Measurements from ENCODE around the gene BMF.

The BMF gene

DNA sequence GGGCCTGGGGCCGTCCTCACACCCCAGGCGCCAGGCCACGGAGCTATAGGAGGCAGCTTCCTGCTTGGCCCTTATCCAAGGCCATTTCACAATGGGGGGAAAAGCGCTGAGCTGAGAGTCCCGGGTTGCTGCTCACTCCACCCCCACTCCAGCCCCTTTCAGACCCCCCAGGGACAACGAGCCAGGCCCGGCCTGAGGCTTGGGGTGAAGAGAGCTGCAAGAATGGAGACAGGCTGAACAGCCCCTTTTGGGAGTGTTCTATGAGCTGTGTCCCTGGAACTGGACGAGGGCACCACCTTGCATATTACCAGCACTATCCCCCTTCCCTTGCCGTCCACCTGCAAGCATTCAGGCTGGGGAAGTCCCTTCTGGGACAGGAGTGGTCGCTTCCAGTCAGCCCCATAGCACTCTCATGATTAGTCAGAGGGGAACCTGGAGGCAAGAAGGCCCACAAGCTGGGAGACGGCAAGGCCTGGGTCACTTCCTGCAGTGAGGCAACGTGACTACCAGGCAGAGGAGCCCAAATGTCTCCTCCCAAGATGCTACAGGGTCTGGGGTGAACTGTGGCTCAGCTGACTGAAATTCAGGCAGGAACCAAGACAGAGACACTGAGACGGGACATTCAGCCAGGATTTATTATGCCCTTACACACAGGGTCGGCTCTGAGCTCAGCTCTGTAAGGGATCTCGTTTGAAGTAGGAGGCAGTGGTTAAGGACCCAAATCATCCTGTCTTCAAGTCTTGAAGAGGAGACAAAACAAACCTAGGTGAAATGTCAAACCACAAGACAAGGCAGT lies 61.1 kb downstream of the BMF start:
- H2AFZ ChIP-seq (ENCODE audit: low read depth, low read length): no peak overlapping the region
- H4K8ac ChIP-seq (ENCODE audit: low read length): peak overlapping the region; percentile 69
- peak overlapping the region in 1 of 2 experiments; percentile 85 for H3K14ac ChIP-seq (ENCODE audit: low read length in 2 of 2)
- peaks cover 46% of the 10 kb centered on the region for H3K4me1 ChIP-seq (ENCODE audit: control insufficient read depth, insufficient read depth, low read depth, low read length)
- H2BK15ac ChIP-seq (ENCODE audit: low read depth, poor library complexity, severe bottlenecking): peak overlapping the region; percentile 55
- peak overlapping the region; percentile 49 for H2AK5ac ChIP-seq (ENCODE audit: low read length, severe bottlenecking)
- peak overlapping the region in 1 of 2 experiments; percentile 15 for H3K4me3 ChIP-seq (ENCODE audit: insufficient read depth in 1 of 2, low read depth in 1 of 2, low read length in 2 of 2)
- H3K27ac ChIP-seq (ENCODE audit: low read length, poor library complexity, severe bottlenecking): peak overlapping the region; percentile 81
- no peaks in the 10 kb centered on the region for H3K79me1 ChIP-seq (replicated peaks; ENCODE audit: low read length, poor library complexity, severe bottlenecking)
- peak overlapping the region; percentile 76 for H4K91ac ChIP-seq (ENCODE audit: low read length)
- no peak overlapping the region for H3K9ac ChIP-seq (ENCODE audit: low read length)
- 14% methylated on average over 11 of the region's 15 CpGs for WGBS
- H3K9me3 ChIP-seq (ENCODE audit: control insufficient read depth, low read length): no peaks in the 10 kb centered on the region
- H3K23ac ChIP-seq (ENCODE audit: low read length in 2 of 2): peak overlapping the region in 1 of 2 experiments; percentile 23
- H2BK12ac ChIP-seq (ENCODE audit: low read length in 2 of 2): peak overlapping the region; percentile 51 to 93
- peak overlapping the region; percentile 50 for H2BK120ac ChIP-seq (ENCODE audit: low read depth, low read length)
- H3K36me3 ChIP-seq (ENCODE audit: control insufficient read depth in 1 of 2, insufficient read depth in 2 of 2, low read depth in 1 of 2, low read length in 2 of 2): peaks cover 0 to 5% of the 10 kb centered on the region in 2 experiments
- no peaks in the 10 kb centered on the region for H3K27me3 ChIP-seq (ENCODE audit: control insufficient read depth in 1 of 2, insufficient read depth in 1 of 2, low read length in 2 of 2)
- H3K4me2 ChIP-seq (ENCODE audit: low read length, poor library complexity, severe bottlenecking): no peak overlapping the region
- H3K18ac ChIP-seq (ENCODE audit: low read depth in 1 of 2, low read length in 2 of 2): peak overlapping the region; percentile 16 to 98
- peak; percentile 92 for DNase-seq
- peak overlapping the region; percentile 4 for H2BK5ac ChIP-seq (ENCODE audit: low read depth, low read length, poor library complexity, severe bottlenecking)
- peak overlapping the region; percentile 7 to 42 for H3K4ac ChIP-seq (ENCODE audit: low read depth in 1 of 2, low read length in 2 of 2)

DNA sequence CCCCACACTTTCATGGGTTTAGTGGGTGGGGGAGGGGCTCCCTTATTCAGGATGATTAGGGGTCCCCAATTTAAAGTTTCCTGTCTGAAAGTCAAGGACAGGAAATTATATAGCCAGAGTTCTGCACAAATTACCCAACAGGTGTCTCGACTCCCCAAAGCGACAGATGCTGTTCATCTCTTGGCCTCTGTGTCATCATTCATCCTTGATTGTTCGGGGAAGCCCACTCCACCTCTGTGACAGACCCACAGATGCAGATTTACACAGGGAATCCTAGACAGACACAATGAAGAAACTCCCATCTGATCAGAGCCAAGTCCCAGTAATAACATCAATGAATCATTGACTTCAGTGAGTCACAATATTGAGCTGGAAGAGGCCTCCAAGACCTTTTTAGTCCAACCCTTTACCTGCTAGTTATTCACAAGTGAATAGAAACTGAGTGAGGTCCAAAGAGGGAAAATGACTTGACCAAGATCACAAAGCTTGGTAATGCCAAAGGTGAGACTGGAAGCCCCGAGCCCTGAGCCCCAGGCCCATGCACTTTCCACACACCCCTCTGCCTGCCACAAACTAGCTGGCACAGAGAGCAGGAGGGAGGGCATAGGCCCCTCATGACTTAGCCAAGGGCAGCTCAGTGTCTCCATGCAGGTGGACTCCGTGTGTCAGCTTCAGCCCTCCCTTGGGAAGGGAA lies 61.8 kb downstream of the BMF start:
- peak overlapping the region; percentile 16 to 98 for H3K18ac ChIP-seq (ENCODE audit: low read depth in 1 of 2, low read length in 2 of 2)
- peak overlapping the region; percentile 7 to 42 for H3K4ac ChIP-seq (ENCODE audit: low read depth in 1 of 2, low read length in 2 of 2)
- H3K9ac ChIP-seq (ENCODE audit: low read length): no peak overlapping the region
- peak overlapping the region in 1 of 2 experiments; percentile 93 for H2BK12ac ChIP-seq (ENCODE audit: low read length in 2 of 2)
- DNase-seq: peak; percentile 86
- H3K27ac ChIP-seq (ENCODE audit: low read length, poor library complexity, severe bottlenecking): peak overlapping the region; percentile 81
- peak overlapping the region in 1 of 2 experiments; percentile 61 for H3K23ac ChIP-seq (ENCODE audit: low read length in 2 of 2)
- peak overlapping the region in 1 of 2 experiments; percentile 85 for H3K14ac ChIP-seq (ENCODE audit: low read length in 2 of 2)
- peak overlapping the region; percentile 4 for H2BK5ac ChIP-seq (ENCODE audit: low read depth, low read length, poor library complexity, severe bottlenecking)
- H3K79me1 ChIP-seq (replicated peaks; ENCODE audit: low read length, poor library complexity, severe bottlenecking): no peaks in the 10 kb centered on the region
- WGBS: 61% methylated on average over 5 of the region's 5 CpGs
- no peak overlapping the region for H3K4me2 ChIP-seq (ENCODE audit: low read length, poor library complexity, severe bottlenecking)
- peak overlapping the region; percentile 1 for H4K8ac ChIP-seq (ENCODE audit: low read length)
- no peaks in the 10 kb centered on the region for H3K9me3 ChIP-seq (ENCODE audit: control insufficient read depth, low read length)
- H3K27me3 ChIP-seq (ENCODE audit: control insufficient read depth in 1 of 2, insufficient read depth in 1 of 2, low read length in 2 of 2): no peaks in the 10 kb centered on the region
- H3K4me3 ChIP-seq (ENCODE audit: insufficient read depth in 1 of 2, low read depth in 1 of 2, low read length in 2 of 2): peak overlapping the region in 1 of 2 experiments; percentile 15
- peak overlapping the region; percentile 71 for H2AK5ac ChIP-seq (ENCODE audit: low read length, severe bottlenecking)
- no peak overlapping the region for H2AFZ ChIP-seq (ENCODE audit: low read depth, low read length)
- no peak overlapping the region for H2BK15ac ChIP-seq (ENCODE audit: low read depth, poor library complexity, severe bottlenecking)
- H3K36me3 ChIP-seq (ENCODE audit: control insufficient read depth in 1 of 2, insufficient read depth in 2 of 2, low read depth in 1 of 2, low read length in 2 of 2): peaks cover 0 to 5% of the 10 kb centered on the region in 2 experiments
- H4K91ac ChIP-seq (ENCODE audit: low read length): peak overlapping the region; percentile 76
- peaks cover 40% of the 10 kb centered on the region for H3K4me1 ChIP-seq (ENCODE audit: control insufficient read depth, insufficient read depth, low read depth, low read length)
- peak overlapping the region; percentile 50 for H2BK120ac ChIP-seq (ENCODE audit: low read depth, low read length)

DNA sequence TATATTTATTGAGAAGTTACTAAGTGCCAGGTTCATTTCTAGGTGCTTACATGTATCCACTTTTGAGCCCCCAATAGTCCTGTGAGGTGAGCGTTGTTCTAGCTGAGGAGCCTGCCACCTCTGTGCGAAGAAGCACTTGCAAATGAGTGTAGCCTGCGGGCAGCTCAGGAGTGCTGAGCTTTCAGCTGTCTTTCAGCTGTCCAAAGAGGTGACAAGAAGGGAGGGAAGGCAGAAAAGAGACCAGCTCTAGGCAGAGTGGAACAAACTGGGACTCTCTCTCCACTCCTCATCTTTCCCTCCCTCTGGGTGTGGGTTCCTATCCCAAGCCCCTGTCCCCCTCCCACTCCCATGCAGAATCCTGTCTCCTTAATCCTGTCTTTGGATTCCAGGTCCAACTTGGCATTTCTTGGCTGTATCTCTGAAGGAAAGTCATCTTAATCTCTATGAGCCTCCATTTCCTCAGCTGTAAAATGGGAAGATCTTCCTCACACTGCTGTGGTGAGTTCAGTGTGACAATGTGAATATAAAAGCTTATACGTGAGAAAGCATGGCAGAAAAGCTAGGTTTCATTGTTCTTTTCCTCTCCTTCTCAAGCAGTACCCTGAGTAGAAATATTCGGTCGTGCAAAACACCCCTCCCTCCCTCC lies 63.0 kb downstream of the BMF start:
- Histone ChIP-seq H3K23ac (ENCODE audit: low read length in 2 of 2) (no peak overlapping the region), H3K4me2 (ENCODE audit: low read length, poor library complexity, severe bottlenecking) (no peak overlapping the region), H4K8ac (ENCODE audit: low read length) (peak overlapping the region; percentile 38), H3K14ac (ENCODE audit: low read length in 2 of 2) (no peak overlapping the region), H2BK12ac (ENCODE audit: low read length in 2 of 2) (peak overlapping the region; percentile 42 to 92), H3K27ac (ENCODE audit: low read length, poor library complexity, severe bottlenecking) (peak overlapping the region; percentile 8), H3K9ac (ENCODE audit: low read length) (peak overlapping the region; percentile 73), H2BK5ac (ENCODE audit: low read depth, low read length, poor library complexity, severe bottlenecking) (no peak overlapping the region), H2BK120ac (ENCODE audit: low read depth, low read length) (peak overlapping the region; percentile 50), H4K91ac (ENCODE audit: low read length) (peak overlapping the region; percentile 81), H3K9me3 (ENCODE audit: control insufficient read depth, low read length) (no peaks in the 10 kb centered on the region), H2BK15ac (ENCODE audit: low read depth, poor library complexity, severe bottlenecking) (no peak overlapping the region), H3K36me3 (ENCODE audit: control insufficient read depth in 1 of 2, insufficient read depth in 2 of 2, low read depth in 1 of 2, low read length in 2 of 2) (peaks cover 0 to 4% of the 10 kb centered on the region in 2 experiments), H3K79me1 (replicated peaks; ENCODE audit: low read length, poor library complexity, severe bottlenecking) (no peaks in the 10 kb centered on the region), H3K18ac (ENCODE audit: low read depth in 1 of 2, low read length in 2 of 2) (peak overlapping the region; percentile 54 to 69), H2AFZ (ENCODE audit: low read depth, low read length) (no peak overlapping the region), H3K4me3 (ENCODE audit: insufficient read depth in 1 of 2, low read depth in 1 of 2, low read length in 2 of 2) (no peak overlapping the region), H3K4ac (ENCODE audit: low read depth in 1 of 2, low read length in 2 of 2) (peak overlapping the region in 1 of 2 experiments; percentile 90), H2AK5ac (ENCODE audit: low read length, severe bottlenecking) (peak overlapping the region; percentile 95), H3K4me1 (ENCODE audit: control insufficient read depth, insufficient read depth, low read depth, low read length) (peaks cover 34% of the 10 kb centered on the region), H3K27me3 (ENCODE audit: control insufficient read depth in 1 of 2, insufficient read depth in 1 of 2, low read length in 2 of 2) (no peaks in the 10 kb centered on the region)
- DNase-seq: no peak
- 67% methylated on average over 6 of the region's 6 CpGs for WGBS
